SW 1271 (cell line): ENCODE measurements around the gene STK24.

Experiments
- DNase-seq, 2 experiments: peaks; one replicate each; lab custom pipeline; 2025; lab: John Stamatoyannopoulos, UW

Gene STK24

DNA sequence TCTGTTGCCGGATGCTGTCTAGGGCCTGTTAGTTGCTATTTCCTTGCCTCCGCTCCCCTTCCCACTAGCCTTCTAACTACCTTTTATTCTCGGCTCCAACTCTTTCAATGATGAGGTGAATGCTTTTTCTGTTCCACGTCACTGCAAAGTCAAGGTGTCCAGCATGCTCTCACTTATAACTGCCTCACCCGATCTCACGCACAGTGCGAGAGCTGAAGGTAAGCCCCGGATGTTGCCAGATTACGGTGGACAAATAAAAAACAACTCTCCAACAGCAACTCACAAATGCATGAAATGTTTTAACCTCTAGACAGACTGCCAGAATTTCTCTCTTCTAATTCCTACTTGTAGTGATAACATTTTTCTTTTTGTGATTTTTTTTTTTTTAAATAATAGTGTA, 169.9 kb downstream of the STK24 start:
- no peak for DNase-seq

DNA sequence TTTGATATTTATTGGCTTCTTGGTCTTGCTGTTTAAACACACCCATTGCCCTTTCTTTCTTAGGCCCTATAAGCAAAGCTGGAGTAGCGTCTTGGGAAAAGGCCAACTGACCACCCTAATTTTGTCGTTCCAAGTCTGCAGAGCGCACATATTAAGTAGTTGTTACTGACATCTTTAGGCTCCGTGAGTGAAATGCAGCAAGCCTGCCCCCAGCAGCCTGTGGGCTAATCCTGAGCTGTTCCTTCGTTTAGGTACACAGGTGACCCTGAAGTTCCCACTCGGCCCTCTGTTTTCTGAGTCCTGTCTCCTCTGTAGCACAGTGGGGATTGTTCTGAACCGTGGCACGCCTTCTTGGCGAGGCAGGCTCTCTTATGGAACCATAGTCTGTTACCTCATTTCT, 170.5 kb downstream of the STK24 start:
- DNase-seq: no peak

DNA sequence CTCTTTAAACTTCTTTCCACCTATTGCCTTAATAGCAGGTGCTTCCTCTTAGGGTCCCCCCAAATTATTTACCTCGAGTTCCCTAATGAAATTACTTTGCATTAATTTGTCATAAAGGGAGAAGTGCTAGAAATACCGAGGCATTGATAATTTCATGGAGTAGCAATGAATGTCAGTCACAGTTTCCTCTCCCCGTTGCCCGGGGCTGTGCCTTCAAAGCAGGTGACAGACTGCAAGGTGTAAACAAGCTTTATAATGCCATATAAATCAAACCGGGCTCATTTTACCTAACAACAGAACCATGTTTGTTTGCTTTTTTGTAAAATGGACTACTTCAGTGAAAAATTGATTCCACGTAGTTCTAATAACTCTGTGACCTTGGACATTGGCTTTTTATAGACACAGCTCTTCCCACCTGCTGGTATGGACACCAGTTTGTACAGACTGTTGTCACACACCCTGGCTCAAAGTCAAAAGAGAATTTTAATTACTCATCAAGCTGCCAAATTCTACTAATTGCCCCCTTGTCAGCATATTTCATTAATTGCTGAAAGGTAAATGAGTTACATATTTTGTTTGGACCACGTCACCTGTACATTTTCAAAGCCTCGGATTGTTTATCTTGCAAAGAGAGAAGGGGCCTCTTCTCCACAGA, 171.1 kb downstream of the STK24 start:
- no peak for DNase-seq

DNA sequence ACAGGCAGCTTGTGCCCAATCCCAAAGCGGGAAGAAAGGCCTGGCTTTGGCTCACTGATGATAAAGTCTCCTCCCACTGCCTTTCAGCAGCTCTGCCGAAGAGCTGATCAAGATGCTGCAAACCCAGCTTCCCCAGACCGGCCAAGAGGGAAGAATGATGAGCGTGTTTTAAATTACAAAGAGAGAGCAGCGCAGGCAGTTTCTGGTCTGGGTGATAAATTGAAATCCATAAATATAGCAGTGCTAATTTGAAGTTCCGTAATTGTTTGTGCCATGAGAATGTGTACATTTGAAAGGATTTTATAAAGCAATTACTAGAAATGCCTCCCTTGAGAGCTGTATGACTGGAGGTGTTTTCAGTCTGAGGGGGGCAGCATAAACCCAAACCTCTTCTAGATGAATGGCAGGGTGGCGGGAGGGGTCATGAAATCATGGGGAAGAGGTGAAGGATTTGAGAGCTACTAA, 171.8 kb downstream of the STK24 start:
- no peak for DNase-seq

DNA sequence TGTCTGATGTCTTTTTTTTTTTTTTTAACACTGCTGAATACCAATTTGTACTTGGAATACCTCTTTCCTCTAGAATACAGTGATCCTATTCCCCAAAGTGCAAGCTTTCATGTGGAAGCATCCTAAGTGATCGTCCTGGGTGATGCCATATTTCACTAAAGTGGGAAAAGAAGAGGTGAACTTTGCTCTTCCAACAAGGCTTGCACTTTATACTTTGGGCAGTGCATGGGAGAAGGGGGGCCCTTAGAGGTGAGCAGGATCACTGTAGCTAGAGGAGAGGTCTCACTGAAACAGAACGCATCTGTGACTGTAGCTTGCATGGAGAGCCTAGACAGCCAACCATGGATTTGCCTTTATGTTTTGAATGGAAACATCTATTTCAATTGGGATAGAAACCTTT, 173.8 kb downstream of the STK24 start:
- DNase-seq: no peak

DNA sequence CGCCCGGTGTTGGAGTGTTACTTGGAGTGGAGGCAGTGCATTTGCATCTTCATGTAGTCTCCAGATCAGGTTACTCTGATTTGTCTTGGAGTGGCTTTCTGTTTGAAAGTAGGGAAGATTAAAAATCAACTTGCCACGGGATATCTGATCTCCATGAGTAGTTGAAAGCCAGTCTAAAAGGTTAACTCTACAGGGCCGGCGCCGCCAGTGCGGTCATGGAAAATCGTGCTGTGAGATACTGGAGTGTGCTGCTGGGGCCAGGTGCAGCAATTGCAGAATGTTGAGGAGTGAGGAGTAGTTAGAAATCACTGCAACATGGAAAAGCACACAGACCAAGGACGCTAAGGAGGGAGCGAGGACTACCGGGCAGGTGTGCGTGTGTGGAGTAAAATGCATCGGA, 175.0 kb downstream of the STK24 start:
- no peak for DNase-seq

DNA sequence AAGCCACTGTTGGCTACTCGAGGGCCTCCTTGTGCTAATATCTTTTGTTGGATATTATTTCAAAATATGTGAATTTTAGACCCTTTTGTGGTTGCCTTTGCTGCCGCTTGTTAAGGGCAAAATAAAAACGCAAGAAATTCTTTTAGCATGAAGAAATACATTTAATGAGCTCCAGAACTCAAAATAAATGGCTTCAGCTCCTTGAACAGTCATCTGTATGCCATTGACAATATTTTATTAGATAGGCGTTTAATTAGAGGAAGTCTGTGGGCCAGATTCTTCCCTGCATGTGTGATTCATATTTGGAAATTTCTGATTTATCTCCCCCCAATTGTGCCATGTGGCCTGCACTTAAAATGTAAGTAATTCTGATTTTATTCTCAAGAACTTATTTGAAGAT, 177.2 kb downstream of the STK24 start:
- no peak for DNase-seq

DNA sequence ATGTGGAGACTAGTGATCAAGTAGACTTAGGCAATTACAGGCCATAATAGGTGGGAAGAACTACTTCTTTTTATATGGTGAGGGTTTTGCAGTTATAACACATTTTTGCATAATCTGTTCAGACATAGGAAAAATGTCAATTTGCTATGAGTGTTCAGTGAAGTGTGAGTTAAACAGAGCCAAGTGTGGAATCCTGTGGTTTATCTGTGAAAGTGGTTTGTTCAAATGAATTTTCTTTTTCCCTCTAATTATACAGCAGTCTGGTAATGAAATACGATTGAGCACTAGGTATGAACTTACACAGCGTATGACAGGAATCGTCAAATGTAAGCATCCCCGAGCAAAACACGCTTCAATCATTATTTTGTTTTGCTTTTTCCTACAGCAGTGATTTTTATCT, 178.3 kb downstream of the STK24 start:
- DNase-seq: no peak

DNA sequence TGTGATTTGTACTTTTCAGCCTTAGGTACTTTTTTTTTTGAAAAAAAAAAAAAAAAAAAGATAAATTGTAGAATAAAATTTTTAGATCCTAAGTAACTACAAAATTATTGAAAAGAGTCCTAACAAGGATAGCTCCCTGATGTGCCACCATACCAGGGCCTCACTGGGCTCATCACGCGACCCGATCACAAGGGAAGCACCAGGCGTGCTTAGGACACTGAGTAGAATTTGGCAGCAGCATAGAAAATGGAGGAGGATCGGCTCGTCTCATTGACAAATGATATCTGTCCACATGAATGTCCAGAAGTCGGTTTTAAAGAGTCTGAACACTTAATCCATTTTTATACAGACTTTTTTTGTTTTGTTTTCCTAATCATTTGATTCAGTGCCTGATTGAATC, 179.0 kb downstream of the STK24 start:
- no peak for DNase-seq

DNA sequence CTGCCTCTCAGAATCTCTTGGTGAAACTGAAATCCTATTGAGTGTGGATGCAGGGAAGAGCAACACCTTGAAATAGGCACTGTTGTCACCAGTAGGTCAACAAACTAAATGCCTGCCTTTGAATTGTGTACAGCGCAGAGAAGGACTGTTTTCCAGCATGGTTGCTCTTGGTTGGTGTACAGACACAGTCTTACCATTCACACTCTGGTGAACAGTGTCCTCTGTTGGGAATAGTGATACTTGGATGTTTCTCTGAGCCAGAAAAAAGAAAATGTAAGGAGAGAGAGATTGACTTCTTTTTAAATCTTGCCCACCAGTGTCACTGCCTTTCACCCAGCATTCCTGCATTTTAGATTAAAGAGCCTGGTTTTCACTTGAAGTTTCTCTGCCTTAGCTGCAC, 179.7 kb downstream of the STK24 start:
- no peak for DNase-seq

DNA sequence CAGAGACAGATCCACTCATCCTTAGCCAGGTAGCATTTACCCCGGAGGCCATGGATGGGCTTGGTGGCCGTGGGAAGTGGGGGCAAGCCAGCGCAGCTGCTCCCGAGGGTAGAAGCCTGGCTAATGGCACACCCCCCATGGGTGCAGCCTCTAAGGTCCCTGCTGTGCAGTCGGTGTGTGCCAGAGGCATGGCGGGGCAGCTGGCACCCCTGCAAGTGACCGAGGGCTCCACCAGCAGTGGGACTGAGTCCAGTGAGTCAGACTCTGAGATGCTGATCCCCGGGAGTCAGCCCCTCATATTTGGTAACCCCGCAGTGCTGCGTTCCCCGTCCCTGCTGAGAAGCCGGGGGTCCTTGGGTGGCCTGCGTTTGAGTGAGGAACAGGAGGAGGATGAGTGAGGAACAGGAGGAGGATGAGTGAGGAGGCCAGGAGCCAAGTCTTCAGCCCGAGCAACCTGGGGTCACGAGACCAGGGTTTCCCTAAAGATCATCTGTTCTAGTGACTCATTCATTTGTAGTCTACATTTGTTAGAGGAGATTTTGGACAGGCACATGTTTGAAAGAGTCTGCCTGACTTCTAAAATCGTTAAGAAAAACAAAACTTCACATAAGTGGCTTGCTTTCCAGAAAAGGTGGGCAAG, 180.7 kb downstream of the STK24 start:
- no peak for DNase-seq
